ENCODE results near the gene MTRR.

GRCh38 chr5:7837403-7837802 lies 31.5 kb upstream of the MTRR start:
- TF ChIP-seq CTCF (IDR thresholded peaks at IDR 0.05; ENCODE audit: low read length) (no peak), EZH2 (IDR thresholded peaks at IDR 0.05; ENCODE audit: borderline replicate concordance, low read length) (no peak)
